Measurements from ENCODE around the gene PCDHGA9. TPM values are rescaled to one million over a fixed set of nuclear protein-coding genes. Genes with fewer than 3 reads are reported as not detected.
"Not testable (repeated sequence)": the region's sequence is repeated elsewhere in the genome, so short reads cannot be mapped to it uniquely, and the experiment has no call there.

PCDHGA9 gene
- total RNA-seq, 1 experiment from 2014 or later: 0.89 TPM

- no peak for DNase-seq (ENCODE audit: unreplicated experiment)
- Mint-ChIP-seq H3K9me3 (ENCODE audit: unreplicated experiment) (peaks cover 21% of the 10 kb centered on the region), H3K27me3 (ENCODE audit: insufficient read depth, unreplicated experiment) (no peaks in the 10 kb centered on the region), H3K36me3 (ENCODE audit: insufficient read depth, unreplicated experiment) (no peaks in the 10 kb centered on the region), H3K4me1 (ENCODE audit: insufficient read depth, unreplicated experiment) (no peaks in the 10 kb centered on the region), H3K4me3 (ENCODE audit: unreplicated experiment) (no peak overlapping the region), H3K27ac (ENCODE audit: low read depth, unreplicated experiment) (no peak overlapping the region)
- ChIA-PET POLR2A (no interaction called here), CTCF (interaction anchor here (0.6 to 2.7 kb wide), 6 partner anchors 8 to 192 kb away, joined by 3 to 13 read pairs (median 4); no protein-coding TSS in a partner anchor)
- BruUV-seq (replicated peaks): no TSS peak
- no peak for TF ChIP-seq CTCF (IDR thresholded peaks at IDR 0.05; ENCODE audit: unreplicated experiment)
- intact Hi-C loops (cut with micrococcal nuclease): loop anchor here (2.0 kb wide), 1 partner anchor 189 kb away; no protein-coding TSS in a partner anchor
Measured at GRCh38 chr5:141371572-141372475, 30.8 kb upstream of the PCDHGA9 start.

GRCh38 chr5:141373673-141374317, 28.8 kb upstream of the PCDHGA9 start, which contains the start of gene PCDHGA6:
Gene PCDHGA6, plus strand, starts transcription at chr5:141373891. Its CDS starts 193 bp downstream, at chr5:141374084.
- Mint-ChIP-seq H3K27ac (ENCODE audit: low read depth, unreplicated experiment) (no peak within 1 kb of the TSS), H3K27me3 (ENCODE audit: insufficient read depth, unreplicated experiment) (no peaks in the 10 kb centered on the region), H3K36me3 (ENCODE audit: insufficient read depth, unreplicated experiment) (no peaks in the 10 kb centered on the region), H3K9me3 (ENCODE audit: unreplicated experiment) (peaks cover 21% of the 10 kb centered on the region), H3K4me1 (ENCODE audit: insufficient read depth, unreplicated experiment) (no peaks in the 10 kb centered on the region), H3K4me3 (ENCODE audit: unreplicated experiment) (no peak within 1 kb of the TSS)
- DNase-seq (ENCODE audit: unreplicated experiment): peak; percentile 17
- BruUV-seq (replicated peaks): no TSS peak
- ChIA-PET CTCF (interaction anchor here (0.7 to 2.0 kb wide), 5 partner anchors 151 to 199 kb away, joined by 3 to 6 read pairs (median 4); no protein-coding TSS in a partner anchor), POLR2A (no interaction called here)
- peak; percentile 27 for TF ChIP-seq CTCF (IDR thresholded peaks at IDR 0.05; ENCODE audit: unreplicated experiment)
- intact Hi-C loops (cut with micrococcal nuclease): no loop called here

GRCh38 chr5:141374627-141375026, 28.0 kb upstream of the PCDHGA9 start:
- no peak overlapping the region for H3K27ac Mint-ChIP-seq (ENCODE audit: low read depth, unreplicated experiment)
- ChIA-PET CTCF (interaction anchor here (0.8 to 2.0 kb wide), 5 partner anchors 135 to 198 kb away, joined by 3 to 6 read pairs (median 3); no protein-coding TSS in a partner anchor), POLR2A (no interaction called here)
- no TSS peak for BruUV-seq (replicated peaks)
- H3K9me3 Mint-ChIP-seq (ENCODE audit: unreplicated experiment): peaks cover 21% of the 10 kb centered on the region
- intact Hi-C loops (cut with micrococcal nuclease): no loop called here
- no peaks in the 10 kb centered on the region for H3K4me1 Mint-ChIP-seq (ENCODE audit: insufficient read depth, unreplicated experiment)
- H3K27me3 Mint-ChIP-seq (ENCODE audit: insufficient read depth, unreplicated experiment): no peaks in the 10 kb centered on the region
- no peak for DNase-seq (ENCODE audit: unreplicated experiment)
- TF ChIP-seq CTCF (IDR thresholded peaks at IDR 0.05; ENCODE audit: unreplicated experiment): no peak
- H3K36me3 Mint-ChIP-seq (ENCODE audit: insufficient read depth, unreplicated experiment): no peaks in the 10 kb centered on the region
- no peak overlapping the region for H3K4me3 Mint-ChIP-seq (ENCODE audit: unreplicated experiment)

- intact Hi-C loops (cut with micrococcal nuclease); BruUV-seq (replicated peaks); POLR2A ChIA-PET; H3K36me3 Mint-ChIP-seq (ENCODE audit: insufficient read depth, unreplicated experiment); H3K4me1 Mint-ChIP-seq (ENCODE audit: insufficient read depth, unreplicated experiment); DNase-seq (ENCODE audit: unreplicated experiment); H3K4me3 Mint-ChIP-seq (ENCODE audit: unreplicated experiment); H3K27ac Mint-ChIP-seq (ENCODE audit: low read depth, unreplicated experiment); H3K27me3 Mint-ChIP-seq (ENCODE audit: insufficient read depth, unreplicated experiment): not testable (repeated sequence)
- CTCF ChIA-PET: interaction anchor here (0.6 to 2.0 kb wide), 4 partner anchors 134 to 192 kb away, joined by 3 to 6 read pairs (median 4); no protein-coding TSS in a partner anchor
- peaks cover 18% of the 10 kb centered on the region for H3K9me3 Mint-ChIP-seq (ENCODE audit: unreplicated experiment)
Measured at GRCh38 chr5:141375444-141376155, 27.0 kb upstream of the PCDHGA9 start.
